Activated T-cell treated with anti-CD3 and anti-CD28 coated beads, Interleukin-2, amount 50 U/mL, for 48 hours (primary cell): Measurements from ENCODE around the gene BSN.

Experiments used
- DNase-seq, 2 experiments: peaks; one replicate each; pipeline ENCODE4 v3.0.0-alpha.2; 2020

BSN gene, protein sequence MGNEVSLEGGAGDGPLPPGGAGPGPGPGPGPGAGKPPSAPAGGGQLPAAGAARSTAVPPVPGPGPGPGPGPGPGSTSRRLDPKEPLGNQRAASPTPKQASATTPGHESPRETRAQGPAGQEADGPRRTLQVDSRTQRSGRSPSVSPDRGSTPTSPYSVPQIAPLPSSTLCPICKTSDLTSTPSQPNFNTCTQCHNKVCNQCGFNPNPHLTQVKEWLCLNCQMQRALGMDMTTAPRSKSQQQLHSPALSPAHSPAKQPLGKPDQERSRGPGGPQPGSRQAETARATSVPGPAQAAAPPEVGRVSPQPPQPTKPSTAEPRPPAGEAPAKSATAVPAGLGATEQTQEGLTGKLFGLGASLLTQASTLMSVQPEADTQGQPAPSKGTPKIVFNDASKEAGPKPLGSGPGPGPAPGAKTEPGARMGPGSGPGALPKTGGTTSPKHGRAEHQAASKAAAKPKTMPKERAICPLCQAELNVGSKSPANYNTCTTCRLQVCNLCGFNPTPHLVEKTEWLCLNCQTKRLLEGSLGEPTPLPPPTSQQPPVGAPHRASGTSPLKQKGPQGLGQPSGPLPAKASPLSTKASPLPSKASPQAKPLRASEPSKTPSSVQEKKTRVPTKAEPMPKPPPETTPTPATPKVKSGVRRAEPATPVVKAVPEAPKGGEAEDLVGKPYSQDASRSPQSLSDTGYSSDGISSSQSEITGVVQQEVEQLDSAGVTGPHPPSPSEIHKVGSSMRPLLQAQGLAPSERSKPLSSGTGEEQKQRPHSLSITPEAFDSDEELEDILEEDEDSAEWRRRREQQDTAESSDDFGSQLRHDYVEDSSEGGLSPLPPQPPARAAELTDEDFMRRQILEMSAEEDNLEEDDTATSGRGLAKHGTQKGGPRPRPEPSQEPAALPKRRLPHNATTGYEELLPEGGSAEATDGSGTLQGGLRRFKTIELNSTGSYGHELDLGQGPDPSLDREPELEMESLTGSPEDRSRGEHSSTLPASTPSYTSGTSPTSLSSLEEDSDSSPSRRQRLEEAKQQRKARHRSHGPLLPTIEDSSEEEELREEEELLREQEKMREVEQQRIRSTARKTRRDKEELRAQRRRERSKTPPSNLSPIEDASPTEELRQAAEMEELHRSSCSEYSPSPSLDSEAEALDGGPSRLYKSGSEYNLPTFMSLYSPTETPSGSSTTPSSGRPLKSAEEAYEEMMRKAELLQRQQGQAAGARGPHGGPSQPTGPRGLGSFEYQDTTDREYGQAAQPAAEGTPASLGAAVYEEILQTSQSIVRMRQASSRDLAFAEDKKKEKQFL (N-terminal part only)

DNA sequence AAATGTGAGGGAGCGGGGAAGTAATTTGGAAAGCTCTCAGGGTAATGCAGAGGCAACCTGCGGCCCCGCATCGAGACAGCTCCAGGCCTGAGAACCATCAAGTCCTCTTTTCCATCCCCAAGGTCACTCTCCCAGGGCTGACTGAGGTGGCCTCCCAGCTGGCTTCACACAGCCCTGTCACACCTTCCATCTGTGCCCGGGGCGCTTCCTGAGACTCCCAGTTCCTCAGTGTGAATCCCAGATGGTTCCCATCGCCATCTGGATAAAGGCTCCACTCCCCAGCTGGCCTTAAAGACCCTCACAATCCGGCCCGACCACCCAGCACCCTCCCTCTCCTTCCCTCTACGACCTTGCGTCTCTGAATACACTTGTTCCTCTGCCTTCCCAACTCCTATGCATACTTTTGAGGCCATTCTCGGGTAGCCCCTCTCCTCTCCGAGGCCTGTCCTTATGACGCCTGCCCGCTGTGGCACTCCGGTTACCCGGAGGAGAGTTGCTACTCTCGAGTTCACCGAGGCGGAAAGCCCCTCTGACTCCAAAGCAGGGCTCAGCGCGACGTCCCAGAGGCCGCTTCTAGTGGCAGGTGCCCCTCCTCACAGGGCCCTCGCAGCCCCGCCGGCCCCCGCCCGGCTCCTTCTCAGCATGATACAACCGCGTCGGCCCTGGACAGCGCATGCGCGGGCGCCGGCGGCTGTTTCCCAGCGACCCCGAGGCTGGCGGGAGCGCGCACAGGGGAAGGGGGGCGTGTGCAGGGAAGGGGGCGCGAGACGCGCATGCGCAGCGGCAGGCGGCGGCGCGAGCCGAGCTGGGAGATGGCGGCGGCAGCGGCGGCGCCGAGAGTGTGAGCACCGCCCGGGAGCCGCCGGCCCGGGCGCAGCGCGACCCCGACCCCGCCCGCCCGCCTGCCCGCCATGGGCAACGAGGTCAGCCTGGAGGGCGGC lies at the start of gene BSN:
TSS of gene BSN (plus strand) at position 786 of the 941 bp plus-strand sequence. CDS start at position 912, 126 bp downstream.
- DNase-seq, result peak; percentile 93 to 94

DNA sequence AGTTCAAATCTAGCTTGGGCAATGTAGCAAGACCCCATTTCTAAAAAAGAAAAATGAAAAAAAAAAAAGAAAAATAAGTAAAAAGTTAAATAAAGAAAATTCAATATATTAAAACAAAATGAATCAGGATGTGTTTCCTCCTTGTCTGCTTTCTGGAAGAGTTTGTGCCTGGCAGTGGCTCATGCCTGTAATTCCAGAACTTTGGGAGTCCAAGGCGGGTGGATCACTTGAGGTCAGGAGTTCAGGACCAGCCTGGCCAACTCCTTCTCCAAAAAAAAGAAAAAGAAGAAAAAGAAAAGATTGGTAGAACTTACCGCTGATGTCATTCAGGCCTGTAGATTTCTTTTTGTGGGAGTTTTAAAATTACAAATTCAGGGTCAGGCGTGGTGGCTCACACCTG lies 47.4 kb upstream of the BSN start:
- DNase-seq, result no peak

DNA sequence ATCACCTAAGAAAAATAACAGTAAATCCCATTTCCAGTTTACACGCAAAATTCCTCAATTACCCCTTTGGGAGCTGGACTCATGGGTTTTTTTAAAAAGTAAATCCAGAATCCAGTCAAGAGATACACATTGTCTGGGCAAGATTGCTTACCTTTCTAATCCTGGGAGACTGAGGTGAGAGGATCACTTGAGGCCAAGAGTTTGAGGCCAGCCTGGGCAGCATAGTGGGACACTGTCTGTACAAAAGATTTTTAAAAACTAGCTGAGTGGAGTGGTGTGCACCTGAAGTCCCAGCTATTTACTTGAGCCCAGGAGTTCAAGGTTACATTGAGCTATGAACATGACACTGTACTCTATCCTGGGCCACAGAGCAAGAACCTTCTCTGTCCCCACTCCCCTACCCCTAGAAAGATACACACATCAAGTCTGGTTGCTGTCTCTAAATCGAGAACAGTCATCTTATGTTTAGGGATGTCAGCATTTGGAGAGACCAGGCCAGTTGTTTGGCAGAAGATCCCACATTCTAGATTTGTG lies 45.2 kb upstream of the BSN start:
- no peak for DNase-seq

DNA sequence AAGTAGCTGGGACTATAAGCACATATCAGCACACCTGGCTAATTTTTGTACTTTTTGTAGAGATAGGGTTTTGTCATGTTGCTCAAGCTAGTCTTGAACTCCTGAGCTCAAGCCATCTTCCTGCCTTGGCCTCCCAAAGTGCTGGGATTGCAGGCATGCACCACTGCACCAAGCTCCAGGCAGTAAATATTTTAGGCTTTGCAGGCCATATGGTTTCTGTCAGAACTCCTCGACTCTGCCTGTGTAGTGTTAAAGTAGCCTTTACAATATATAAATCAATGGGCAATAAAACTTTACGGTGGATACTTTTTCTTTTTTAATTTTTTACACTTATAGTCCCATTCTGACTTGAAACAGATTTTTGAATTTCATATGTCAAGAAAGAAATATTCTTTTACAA lies 42.6 kb upstream of the BSN start:
- no peak for DNase-seq

DNA sequence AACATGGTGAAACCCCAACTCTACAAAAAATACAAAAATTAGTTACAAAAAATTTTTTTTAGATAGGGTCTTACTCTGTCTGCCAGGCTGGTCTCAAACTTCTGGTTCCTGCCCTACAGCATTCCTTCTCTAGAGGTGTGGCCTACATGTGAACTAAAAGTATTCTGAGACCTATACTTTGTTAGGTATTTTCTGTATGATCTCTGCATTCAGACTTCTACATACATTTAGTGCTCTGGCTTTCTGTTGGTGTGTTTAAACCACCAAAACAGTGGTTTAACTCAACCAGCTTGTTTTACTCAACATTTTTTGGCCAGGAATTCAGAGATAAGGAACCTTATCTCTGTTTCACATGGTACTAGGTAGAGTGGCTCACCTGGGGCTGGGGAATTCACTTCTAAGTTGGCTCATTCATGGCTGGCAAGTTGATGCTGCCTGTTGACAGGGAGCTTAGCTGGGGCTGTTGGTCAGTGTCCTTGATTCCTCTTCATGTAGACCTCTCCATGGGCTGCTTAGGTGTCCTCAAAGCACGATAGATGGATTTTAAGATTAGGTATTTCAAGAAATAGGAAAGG lies 41.4 kb upstream of the BSN start:
- no peak for DNase-seq

DNA sequence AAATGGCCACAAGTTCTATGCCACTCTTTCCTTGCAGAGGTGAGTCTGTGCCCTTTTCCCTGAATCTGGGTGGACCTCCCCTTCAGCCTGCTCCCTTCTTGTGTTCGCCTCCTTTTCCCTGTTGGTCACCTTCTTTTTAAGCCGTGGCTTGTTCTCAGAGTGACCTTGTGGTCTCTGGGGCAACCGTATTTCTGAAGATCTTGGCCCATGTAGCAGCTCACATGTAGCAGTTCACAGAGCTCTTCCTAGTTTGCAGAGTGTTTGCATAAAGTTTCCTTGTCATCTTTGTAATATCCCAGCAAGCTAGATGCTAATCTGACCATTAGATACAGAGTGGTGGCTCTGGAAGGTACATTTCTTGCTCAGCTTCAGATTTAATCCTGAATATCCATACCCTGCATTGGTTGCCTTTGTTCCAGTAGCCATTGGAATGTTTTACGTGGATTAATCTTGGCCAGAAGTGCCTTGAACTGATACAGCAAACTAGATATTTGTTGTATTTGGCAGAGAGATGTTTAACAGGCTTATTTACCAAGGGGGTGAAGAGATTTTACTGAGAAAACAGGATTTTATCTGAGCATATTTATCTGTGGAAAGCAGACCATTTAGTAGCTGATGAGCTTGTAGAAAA lies 40.7 kb upstream of the BSN start:
- DNase-seq, result no peak

DNA sequence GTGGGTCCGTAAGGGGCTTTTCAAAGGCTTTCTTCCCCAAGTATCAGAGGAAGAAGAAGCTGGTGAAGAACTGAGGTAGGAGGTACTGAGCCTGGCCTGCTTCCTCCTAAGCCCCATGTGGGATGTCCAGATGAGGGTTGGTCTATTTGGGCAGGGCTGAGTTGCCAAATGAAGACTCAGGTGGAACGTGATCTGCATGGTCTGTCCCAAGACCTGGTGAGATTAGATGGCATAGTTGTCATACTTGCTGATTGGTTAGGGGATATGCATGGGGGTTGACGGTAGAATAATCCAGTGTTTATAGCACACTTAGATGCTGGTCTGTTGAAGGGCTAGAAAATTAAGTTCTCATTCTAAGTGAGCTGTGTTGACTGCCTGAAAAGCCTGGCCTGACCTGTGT lies 36.3 kb upstream of the BSN start:
- DNase-seq, result no peak

DNA sequence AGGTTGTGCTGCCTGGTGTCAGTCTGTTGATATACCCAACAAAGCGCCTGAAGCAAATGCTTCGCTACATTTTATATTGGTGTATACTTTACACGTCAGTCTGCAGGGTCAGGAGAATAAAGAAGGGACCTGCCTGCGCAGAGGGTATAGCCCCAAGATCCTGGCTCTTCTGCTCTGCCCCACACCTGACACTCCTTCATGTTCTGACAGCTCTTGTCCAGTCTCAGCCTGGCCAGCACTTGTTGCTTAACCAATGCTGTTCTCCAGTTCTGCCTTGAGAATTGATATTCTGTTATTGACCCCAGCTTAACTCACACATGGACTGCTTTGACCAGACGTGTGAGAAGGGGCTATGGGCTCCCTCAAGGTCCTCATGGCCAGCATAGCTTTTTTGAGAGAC lies 35.8 kb upstream of the BSN start:
- DNase-seq, result no peak

DNA sequence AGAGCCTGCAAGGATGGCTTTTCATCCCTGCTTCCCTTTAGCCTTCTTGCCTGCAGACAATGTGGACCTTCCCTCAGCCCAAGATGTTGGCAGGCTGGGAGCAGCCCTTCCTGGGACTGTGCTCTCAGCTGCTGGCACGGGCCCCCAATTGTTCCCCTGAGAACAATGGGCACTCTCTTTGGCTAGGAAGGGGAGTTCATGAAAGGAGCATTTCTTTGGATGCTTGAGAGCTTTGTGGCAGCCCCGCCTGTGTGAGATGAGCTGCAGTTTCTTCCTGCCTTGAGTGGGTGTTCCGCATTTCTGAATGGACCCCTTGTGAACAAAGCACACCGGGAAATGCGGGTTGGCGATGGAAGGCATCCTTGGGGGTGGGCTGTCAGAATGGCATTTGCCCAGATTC lies 35.0 kb upstream of the BSN start:
- DNase-seq, result no peak

DNA sequence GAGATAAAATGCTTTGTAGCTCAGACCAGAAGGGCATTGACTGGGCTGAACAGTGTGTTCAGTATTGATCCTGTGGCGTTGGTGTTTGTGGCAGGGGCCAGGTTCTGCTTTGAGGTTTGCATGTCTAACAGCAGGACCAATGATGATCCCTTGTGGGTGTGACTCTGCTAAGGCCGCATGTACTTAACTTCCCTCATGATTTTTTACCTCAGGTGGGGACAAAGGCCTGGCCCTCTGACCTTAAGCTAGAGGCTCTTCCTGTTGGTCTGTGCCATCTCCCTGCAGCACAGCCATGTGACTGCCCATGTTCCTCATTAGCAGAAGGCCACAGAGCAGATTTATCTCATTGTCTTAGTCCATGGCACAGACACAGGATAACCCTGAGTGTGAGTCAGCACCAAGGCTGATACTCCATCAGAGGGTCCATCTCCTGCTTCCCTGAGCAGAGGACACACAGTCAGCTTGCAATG lies 34.3 kb upstream of the BSN start:
- DNase-seq, result no peak

DNA sequence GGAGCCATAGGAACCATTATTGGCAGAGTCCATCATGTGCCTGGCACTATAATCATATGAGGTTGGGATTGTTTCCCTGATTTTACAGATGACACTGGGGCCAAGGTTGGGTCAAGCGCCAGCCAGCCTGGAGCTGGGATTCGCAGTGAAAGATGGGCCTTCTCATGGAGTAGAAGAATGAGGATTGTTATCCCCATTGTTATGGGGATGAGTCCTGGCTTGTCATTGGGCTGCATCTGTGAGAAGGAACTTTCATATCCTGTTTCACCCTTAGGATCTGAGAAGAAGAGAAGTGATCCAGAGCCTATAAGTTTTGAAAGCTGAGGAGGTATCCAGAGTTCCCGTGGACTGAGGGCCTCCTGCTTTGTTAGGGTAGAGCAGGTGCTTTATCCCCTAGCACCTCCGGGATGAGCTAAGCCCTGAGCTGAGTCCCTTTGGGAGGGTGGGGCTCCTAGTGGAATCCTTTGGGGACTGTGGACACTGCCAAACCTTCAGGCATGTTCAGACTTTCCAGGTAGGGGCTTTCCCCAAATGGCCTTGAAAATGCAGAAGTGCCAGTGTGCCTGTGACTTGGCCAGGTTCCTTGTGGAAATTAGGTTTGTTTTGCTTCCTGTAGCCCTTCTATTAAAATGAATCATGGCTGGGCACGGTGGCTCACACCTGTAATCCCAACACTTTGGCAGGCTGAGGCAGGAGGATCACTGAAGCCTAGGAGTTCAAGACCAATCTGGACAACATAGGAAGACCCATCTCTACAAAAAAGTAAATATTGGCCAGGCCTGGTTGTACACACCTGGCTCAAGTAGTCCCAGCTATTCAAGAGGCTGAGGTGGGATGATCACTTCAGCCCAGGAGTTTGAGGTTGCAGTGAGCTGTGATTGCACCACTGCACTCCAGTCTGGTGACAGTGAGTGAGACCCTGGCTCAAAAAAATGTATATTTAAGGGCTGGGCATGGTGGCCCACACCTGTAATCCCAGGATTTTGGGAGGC lies 30.2 kb upstream of the BSN start:
- no peak for DNase-seq

DNA sequence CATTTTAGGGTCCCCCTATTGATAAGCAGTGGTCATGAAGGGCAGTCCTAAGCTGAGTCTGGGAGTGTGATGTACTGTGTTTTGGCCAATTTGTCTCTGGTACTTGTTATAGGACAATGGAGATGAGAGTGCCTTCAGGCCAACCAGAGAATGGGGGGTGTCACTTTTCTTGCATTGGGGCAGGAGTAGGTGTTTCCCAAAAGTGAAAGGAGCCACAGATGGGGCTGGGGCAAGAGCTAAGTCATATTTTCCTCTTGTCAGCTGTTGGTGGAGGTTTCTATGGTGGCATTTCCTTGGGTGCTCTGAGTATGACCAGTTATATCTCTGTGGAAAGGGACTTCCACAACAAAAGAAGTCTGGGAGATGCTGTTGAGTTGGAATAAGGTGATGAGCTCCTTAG lies 24.7 kb upstream of the BSN start:
- peak; percentile 29 for DNase-seq

DNA sequence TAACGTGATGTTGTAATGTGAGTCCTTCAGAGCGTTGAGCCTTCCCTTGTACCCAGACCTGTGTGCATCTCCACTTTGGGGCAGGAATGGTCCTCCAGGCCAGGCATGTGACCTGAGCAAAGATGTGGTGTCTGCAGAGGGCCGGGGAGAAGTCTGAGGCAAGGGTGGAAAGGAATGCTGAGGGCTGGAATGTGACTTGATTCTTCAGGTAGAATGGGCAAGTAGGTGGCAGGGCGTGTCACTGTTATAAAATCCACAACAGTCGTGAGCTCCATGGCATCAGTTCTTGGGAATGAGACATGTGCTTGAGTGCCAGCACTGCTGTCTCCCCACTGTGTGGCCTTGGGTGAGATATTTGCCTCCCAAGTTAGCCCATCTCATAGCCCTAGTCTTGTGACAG lies 24.0 kb upstream of the BSN start:
- no peak for DNase-seq

DNA sequence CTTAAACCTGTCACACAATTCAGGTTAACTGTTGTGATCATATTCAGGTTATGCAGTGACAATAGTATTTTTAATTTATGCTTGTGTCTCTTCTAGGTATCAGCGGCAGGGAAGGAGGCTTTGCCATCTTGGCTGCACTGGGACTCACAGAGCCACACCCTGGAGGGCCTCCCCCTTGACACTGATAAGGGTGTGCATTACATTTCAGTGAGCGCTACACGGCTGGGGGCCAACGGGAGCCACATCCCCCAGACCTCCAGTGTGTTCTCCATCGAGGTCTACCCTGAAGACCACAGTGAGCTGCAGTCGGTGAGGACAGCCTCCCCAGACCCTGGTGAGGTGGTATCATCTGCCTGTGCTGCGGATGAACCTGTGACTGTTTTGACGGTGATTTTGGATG lies 23.6 kb upstream of the BSN start:
- DNase-seq, result no peak

DNA sequence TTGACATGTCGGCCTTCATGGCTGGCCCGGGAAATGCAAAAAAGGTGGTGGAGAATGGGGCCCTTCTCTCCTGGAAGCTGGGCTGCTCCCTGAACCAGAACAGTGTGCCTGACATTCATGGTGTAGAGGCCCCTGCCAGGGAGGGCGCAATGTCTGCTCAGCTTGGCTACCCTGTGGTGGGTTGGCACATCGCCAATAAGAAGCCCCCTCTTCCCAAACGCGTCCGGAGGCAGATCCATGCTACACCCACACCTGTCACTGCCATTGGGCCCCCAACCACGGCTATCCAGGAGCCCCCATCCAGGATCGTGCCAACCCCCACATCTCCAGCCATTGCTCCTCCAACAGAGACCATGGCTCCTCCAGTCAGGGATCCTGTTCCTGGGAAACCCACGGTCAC lies 23.1 kb upstream of the BSN start:
- no peak for DNase-seq

DNA sequence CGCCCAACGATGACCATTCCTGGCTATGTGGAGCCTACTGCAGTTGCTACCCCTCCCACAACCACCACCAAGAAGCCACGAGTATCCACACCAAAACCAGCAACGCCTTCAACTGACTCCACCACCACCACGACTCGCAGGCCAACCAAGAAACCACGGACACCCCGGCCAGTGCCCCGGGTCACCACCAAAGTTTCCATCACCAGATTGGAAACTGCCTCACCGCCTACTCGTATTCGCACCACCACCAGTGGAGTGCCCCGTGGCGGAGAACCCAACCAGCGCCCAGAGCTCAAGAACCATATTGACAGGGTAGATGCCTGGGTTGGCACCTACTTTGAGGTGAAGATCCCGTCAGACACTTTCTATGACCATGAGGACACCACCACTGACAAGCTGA lies 22.6 kb upstream of the BSN start:
- DNase-seq, result peak in 1 of 2 experiments; percentile 23

DNA sequence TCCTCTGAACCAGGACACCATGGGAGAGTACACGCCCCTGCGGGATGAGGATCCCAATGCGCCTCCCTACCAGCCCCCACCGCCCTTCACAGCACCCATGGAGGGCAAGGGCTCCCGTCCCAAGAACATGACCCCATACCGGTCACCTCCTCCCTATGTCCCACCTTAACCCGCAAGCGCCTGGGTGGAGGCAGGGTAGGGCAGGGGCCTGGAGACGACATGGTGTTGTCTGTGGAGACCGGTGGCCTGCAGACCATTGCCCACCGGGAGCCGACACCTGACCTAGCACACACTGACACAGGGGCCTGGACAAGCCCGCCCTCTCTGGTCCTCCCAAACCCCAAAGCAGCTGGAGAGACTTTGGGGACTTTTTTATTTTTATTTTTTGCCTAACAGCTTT lies 21.2 kb upstream of the BSN start:
- DNase-seq, result no peak

DNA sequence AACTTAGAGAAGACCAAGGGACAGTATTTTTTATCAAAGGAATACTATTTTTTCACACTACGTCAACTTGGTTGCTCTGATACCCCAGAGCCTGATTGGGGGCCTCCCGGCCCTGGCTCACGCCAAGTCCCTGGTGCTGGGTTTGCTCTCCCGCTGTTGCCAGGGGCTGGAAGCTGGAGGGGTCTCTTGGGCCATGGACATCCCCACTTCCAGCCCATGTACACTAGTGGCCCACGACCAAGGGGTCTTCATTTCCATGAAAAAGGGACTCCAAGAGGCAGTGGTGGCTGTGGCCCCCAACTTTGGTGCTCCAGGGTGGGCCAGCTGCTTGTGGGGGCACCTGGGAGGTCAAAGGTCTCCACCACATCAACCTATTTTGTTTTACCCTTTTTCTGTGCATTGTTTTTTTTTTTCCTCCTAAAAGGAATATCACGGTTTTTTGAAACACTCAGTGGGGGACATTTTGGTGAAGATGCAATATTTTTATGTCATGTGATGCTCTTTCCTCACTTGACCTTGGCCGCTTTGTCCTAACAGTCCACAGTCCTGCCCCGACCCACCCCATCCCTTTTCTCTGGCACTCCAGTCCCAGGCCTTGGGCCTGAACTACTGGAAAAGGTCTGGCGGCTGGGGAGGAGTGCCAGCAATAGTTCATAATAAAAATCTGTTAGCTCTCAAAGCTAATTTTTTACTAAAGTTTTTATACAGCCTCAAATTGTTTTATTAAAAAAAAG lies 20.3 kb upstream of the BSN start:
- DNase-seq, result no peak
